ENCODE data around the gene GRIP2. TPM values are rescaled to one million over a fixed set of nuclear protein-coding genes. Genes with fewer than 3 reads are reported as not detected.

GRIP2 gene
- total RNA-seq, 1 donor = 1.4 TPM

- H3K4me1 ChIP-seq (ENCODE audit: insufficient read depth, low read length) = peaks cover under 1% of the 10 kb centered on the region
- peaks cover 3% of the 10 kb centered on the region for H4K20me1 ChIP-seq (ENCODE audit: insufficient read depth, low read length)
- no peak overlapping the region for H3K27ac ChIP-seq (ENCODE audit: low read depth, low read length)
- DNase-seq (ENCODE audit: insufficient read length, low spot score, missing footprints) = peak; percentile 86
- H2AFZ ChIP-seq (ENCODE audit: low read length) = no peak overlapping the region
- H3K9me3 ChIP-seq (ENCODE audit: low read depth, low read length) = no peaks in the 10 kb centered on the region
- peaks cover 58% of the 10 kb centered on the region for H3K27me3 ChIP-seq (ENCODE audit: insufficient read depth, low read length)
- no peaks in the 10 kb centered on the region for H3K36me3 ChIP-seq (ENCODE audit: insufficient read depth, low read length)
- no peak for TF ChIP-seq CTCF (IDR thresholded peaks at IDR 0.05; ENCODE audit: extremely low read depth, low read depth, low read length)
- H3K4me3 ChIP-seq (ENCODE audit: insufficient read depth, low read length) = no peak overlapping the region
- H3K4me2 ChIP-seq (ENCODE audit: insufficient read depth, low read length) = no peak overlapping the region
- H3K79me2 ChIP-seq (ENCODE audit: insufficient read depth, low read length) = no peaks in the 10 kb centered on the region
These were observed 25.9 kb upstream of the GRIP2 start for GRCh38 chr3:14565868-14566588.

- Histone ChIP-seq H3K4me3 (ENCODE audit: insufficient read depth, low read length) (no peak overlapping the region), H3K4me2 (ENCODE audit: insufficient read depth, low read length) (no peak overlapping the region), H3K27me3 (ENCODE audit: insufficient read depth, low read length) (peaks cover 54% of the 10 kb centered on the region), H2AFZ (ENCODE audit: low read length) (no peak overlapping the region), H3K9me3 (ENCODE audit: low read depth, low read length) (no peaks in the 10 kb centered on the region), H3K4me1 (ENCODE audit: insufficient read depth, low read length) (peaks cover 3% of the 10 kb centered on the region), H3K27ac (ENCODE audit: low read depth, low read length) (no peak overlapping the region), H4K20me1 (ENCODE audit: insufficient read depth, low read length) (peaks cover 3% of the 10 kb centered on the region), H3K36me3 (ENCODE audit: insufficient read depth, low read length) (no peaks in the 10 kb centered on the region), H3K79me2 (ENCODE audit: insufficient read depth, low read length) (no peaks in the 10 kb centered on the region)
- no peak for TF ChIP-seq CTCF (IDR thresholded peaks at IDR 0.05; ENCODE audit: extremely low read depth, low read depth, low read length)
- no peak for DNase-seq (ENCODE audit: insufficient read length, low spot score, missing footprints)
These were observed 24.6 kb upstream of the GRIP2 start for GRCh38 chr3:14564741-14565140.

- Histone ChIP-seq H4K20me1 (ENCODE audit: insufficient read depth, low read length) (peaks cover 3% of the 10 kb centered on the region), H3K9me3 (ENCODE audit: low read depth, low read length) (no peaks in the 10 kb centered on the region), H3K27me3 (ENCODE audit: insufficient read depth, low read length) (peaks cover 52% of the 10 kb centered on the region), H2AFZ (ENCODE audit: low read length) (no peak overlapping the region), H3K79me2 (ENCODE audit: insufficient read depth, low read length) (no peaks in the 10 kb centered on the region), H3K36me3 (ENCODE audit: insufficient read depth, low read length) (no peaks in the 10 kb centered on the region), H3K27ac (ENCODE audit: low read depth, low read length) (no peak overlapping the region), H3K4me3 (ENCODE audit: insufficient read depth, low read length) (no peak overlapping the region), H3K4me1 (ENCODE audit: insufficient read depth, low read length) (peaks cover 3% of the 10 kb centered on the region), H3K4me2 (ENCODE audit: insufficient read depth, low read length) (no peak overlapping the region)
- TF ChIP-seq CTCF (IDR thresholded peaks at IDR 0.05; ENCODE audit: extremely low read depth, low read depth, low read length) = no peak
- DNase-seq (ENCODE audit: insufficient read length, low spot score, missing footprints) = no peak
These were observed 23.9 kb upstream of the GRIP2 start for GRCh38 chr3:14563946-14564539.

GRCh38 chr3:14562121-14562890 lies 22.2 kb upstream of the GRIP2 start:
- Histone ChIP-seq H3K27me3 (ENCODE audit: insufficient read depth, low read length) (peaks cover 49% of the 10 kb centered on the region), H3K4me1 (ENCODE audit: insufficient read depth, low read length) (peaks cover 3% of the 10 kb centered on the region), H3K4me3 (ENCODE audit: insufficient read depth, low read length) (no peak overlapping the region)

More at GRCh38 chr3:14562121-14562890, 22.2 kb upstream of the GRIP2 start:
- no peaks in the 10 kb centered on the region for H3K9me3 ChIP-seq (ENCODE audit: low read depth, low read length)
- no peaks in the 10 kb centered on the region for H3K79me2 ChIP-seq (ENCODE audit: insufficient read depth, low read length)
- no peak overlapping the region for H3K4me2 ChIP-seq (ENCODE audit: insufficient read depth, low read length)
- H2AFZ ChIP-seq (ENCODE audit: low read length) = no peak overlapping the region
- no peak for DNase-seq (ENCODE audit: insufficient read length, low spot score, missing footprints)
- H3K36me3 ChIP-seq (ENCODE audit: insufficient read depth, low read length) = no peaks in the 10 kb centered on the region
- no peak for TF ChIP-seq CTCF (IDR thresholded peaks at IDR 0.05; ENCODE audit: extremely low read depth, low read depth, low read length)
- H4K20me1 ChIP-seq (ENCODE audit: insufficient read depth, low read length) = no peaks in the 10 kb centered on the region
- H3K27ac ChIP-seq (ENCODE audit: low read depth, low read length) = no peak overlapping the region

All from osteoblast (primary cell).